GM21390 (cell line): Measurements from ENCODE around the gene ZNF579.
"Not testable (repeated sequence)": the region's sequence is repeated elsewhere in the genome, so short reads cannot be mapped to it uniquely, and the experiment has no call there.

Experiments
- ATAC-seq: cut with Tn5 transposase; IDR thresholded peaks from one replicate; pipeline ENCODE4 v1.9.1; 2021; ENCODE audit not compliant: unreplicated experiment

ZNF579 gene

GRCh38 chr19:55542292-55542855 lies 38.3 kb downstream of the ZNF579 start:
- no peak for ATAC-seq

GRCh38 chr19:55541091-55541490 lies 39.6 kb downstream of the ZNF579 start:
- ATAC-seq = no peak

GRCh38 chr19:55540619-55541018 lies 40.0 kb downstream of the ZNF579 start:
- ATAC-seq = no peak

DNA sequence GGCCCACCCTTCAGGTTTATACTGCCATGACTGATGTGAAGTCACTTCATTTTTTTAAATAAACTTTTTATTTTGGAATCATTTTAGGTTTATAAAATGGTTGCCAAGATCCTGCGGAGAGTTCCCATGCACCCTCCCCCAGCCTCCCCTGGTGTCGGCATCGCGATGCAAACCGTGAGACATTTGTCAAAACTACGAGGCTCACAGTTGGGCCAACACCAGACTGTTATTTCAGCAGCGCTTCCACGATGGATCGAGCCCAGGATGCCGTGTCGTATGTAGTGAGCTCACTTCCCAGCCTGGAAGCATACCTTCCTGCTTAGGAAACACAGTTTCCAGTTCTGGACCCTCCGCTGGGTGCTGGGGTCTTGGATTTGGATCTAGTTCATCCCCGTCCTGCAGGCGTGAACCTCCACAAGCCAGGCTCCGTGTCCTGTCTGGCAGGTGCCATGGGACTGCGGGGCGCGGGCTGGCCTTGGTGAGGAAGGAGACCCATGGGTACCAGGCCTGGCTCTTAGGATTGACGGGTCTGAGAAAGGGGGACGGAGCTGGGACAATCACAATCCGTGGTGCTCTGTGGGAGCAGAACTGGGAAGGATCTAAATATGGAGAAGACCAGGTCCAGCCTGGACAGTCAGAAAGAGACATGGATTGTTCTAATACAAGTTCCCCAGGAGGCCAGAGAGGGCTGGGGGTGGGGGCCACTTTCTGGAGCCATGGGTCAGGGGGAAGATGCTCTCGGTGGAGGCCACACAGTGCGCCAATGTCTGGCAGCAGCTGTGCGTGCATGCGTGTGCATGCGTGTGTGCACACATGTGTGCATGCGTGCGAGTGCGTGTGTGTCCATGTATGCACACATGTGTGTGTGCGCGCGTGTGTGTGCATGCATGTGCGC lies 41.3 kb downstream of the ZNF579 start:
- no peak for ATAC-seq

DNA sequence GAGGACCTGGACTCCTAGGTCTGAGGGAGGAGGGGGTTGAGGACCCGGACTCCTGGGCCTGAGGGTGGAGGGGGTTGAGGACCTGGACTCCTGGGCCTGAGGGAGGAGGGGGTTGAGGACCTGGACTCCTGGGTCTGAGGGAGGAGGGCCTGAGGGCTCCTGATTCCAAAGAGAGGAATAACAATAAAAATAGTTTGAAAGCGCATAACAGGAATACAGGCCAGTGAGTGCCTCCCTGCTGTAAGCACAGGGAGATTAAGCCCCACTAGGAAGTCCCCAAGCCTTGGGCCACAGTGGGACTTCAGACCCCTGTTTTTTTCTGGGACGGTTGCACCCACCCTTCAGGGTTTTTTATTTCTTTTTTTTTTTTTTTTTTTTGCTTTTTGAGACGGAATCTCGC lies 42.5 kb downstream of the ZNF579 start:
- no peak for ATAC-seq

GRCh38 chr19:55537741-55538111 lies 42.9 kb downstream of the ZNF579 start:
- no peak for ATAC-seq

DNA sequence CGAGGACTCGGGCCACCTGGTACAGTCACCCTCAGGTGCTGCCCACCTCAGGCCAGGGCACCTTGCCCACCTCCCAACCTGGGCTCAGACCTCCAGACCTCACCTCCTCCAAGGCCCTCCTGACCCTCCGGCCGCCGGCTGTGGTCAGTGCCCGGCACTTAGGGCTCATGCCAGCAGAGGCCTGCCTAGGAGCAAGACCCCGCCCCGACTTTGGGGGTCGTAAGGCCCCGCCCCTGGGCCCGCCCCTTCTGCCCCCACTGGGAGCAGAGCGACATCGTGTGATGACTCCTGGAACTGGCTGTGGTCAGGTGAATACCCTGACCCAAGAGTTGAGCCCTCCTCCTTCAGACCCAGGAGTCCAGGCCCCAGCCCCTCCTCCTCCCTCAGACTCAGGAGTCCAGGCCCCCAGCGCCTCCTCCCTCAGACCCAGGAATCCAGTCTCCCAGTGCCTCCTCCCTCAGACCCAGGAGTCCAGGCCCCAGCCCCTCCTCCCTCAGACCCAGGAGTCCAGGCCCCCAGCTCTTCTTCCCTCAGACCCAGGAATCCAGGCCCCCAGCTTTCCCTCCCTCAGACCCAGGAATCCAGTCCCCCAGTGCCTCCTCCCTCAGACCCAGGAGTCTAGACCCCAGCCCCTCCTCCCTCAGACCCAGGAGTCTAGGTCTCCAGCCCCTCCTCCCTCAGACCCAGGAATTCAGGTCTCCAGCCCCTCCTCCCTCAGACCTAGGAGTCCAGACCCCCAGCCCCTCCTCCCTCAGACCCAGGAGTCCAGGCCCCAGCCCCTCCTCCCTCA lies 43.5 kb downstream of the ZNF579 start, which contains the start of gene SBK2:
Gene SBK2, minus strand, starts transcription at position 183 of the 790 bp plus-strand sequence. CDS start 839 bp downstream, outside the sequence.
- no peak for ATAC-seq

DNA sequence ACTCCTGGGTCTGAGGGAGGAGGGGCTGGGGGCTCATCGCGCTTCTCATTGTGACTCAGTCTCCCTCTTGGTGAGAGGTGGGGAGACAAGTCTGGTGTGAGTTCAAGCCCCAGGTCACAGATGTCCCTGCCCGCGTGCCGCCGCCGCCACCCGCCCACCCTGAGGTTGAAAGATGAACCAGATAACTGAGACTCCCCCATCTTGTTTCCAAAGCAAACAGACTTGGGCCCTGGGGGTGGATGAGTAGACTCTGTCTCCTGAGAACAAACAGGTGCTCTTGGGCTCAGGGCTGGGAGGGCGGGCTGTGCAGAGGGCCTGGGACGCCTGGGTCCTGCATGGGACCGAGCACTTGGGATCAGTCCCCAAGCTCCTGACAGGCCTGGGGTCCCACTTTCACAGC lies 44.3 kb downstream of the ZNF579 start:
- ATAC-seq = no peak

DNA sequence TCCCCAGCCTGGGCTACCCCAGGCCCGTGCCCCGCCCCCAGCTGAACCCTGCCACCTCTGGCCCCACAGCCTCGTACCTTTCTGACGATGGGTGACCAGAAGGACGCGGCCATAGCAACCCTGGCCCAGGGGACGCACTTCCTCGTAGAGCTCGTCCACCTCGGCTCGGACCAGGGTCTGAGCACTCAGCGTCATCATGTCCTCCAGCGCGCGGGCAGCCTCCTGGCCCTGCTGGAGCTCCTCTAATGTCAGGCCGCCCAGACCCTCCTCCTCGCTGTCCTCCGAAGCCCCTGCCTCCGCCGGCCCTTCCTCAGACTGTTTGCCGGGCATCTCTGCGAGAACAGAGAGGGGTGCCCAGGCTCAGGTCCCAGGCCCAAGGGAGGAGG lies 44.7 kb downstream of the ZNF579 start:
- ATAC-seq = no peak

DNA sequence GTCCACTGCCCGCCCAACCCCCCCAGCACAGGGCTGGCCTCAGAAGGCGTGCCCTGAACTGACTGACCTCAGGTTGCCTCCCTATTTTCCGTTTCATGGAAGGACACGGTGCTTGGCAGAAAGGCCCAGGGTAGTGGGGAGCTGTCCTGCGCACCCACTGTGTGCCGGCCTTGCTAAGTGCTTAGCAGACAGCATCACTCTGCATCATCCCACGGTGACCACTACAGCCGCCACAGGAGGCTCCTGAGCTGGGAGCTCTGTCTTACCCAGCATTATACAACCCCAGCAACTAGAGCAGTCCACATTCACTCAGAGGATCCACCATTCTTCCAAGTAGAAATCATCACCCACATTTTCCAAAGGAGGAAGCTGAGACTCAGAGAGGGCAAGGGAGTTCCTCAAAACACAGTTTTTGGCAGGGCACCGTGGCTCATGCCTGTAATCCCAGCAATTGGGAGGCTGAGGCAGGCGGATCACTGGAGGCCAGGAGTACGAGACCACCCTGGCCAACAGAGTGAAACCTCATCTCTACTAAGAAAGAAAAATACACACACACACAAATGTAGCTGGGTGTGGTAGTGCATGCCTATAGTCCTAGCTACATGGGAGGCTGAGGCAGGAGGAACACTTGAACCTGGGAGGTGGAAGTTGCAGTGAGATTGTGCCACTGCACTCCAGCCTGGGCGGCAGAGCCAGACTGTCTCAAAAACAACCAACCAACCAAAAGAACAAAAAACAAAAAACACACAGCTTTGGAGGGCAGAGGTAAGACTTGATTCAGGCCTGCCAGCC lies 45.3 kb downstream of the ZNF579 start:
- no peak for ATAC-seq

DNA sequence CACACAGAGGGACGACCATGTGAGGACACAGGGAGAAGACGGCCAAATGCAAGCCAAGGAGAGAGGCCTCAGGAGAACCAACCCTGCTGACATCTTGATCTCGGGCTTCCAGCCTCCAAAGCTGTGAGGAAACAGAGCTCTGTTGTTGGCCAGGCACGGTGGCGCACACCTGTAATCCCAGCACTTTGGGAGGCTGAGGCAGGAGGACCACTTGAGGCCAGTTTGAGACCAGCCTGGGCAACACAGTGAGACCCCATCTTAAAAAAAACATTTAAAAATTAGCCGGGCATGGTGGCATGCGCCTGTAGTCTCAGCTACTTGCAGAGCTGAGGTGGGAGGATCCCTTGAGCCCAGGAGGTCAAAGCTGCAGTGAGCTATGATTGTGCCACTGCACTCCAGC lies 46.4 kb downstream of the ZNF579 start:
- ATAC-seq = not testable (repeated sequence)

DNA sequence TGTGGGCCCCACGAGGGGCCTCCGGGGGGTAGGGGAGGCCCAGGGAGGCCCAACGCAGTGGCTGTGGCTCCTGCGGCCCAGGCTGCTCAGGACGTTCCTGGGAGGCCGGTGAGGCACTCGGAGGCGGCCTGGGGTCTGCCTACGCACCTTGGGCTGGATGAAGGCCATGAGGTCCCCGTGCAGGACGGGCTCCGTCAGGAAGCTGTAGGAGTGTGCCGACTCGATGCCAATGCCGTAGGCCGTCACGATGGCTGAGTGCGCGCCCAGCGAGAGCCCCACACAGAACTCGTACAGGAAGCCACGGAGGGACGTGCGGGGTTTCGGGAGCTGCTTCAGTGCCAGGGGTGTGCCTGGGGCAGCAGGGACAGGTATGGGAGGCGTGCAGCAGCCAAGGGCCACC lies 49.7 kb downstream of the ZNF579 start:
- no peak for ATAC-seq

DNA sequence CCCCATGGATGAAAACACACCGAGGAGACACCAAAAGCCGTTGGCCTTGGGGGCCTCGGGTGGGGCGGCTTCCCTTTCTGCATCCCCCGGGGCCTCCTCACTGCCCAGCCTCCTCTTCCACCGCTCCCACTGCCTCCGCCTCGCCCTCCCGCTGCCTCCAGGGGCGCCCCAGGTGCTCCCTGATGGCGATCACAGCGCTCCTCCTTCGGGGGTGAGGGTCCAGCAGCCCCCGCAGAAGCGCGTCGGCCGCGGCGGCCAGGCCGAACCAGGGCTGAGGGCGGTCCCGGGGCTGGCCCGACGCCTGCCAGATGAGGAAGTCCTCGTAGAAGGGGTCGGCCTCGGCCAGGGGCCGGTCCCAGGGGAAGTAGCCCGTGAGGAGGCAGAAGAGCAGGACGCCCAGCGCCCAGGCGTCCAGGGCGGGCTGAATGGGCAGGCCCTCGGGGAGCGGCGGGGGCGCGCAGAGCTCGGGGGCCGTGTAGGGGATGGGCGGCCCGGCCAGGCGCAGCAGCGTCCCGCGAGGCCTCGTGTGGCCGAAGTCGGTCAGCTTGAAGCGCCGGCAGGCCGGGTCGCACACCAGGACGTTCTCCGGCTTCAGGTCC lies 50.9 kb downstream of the ZNF579 start:
- no peak for ATAC-seq

DNA sequence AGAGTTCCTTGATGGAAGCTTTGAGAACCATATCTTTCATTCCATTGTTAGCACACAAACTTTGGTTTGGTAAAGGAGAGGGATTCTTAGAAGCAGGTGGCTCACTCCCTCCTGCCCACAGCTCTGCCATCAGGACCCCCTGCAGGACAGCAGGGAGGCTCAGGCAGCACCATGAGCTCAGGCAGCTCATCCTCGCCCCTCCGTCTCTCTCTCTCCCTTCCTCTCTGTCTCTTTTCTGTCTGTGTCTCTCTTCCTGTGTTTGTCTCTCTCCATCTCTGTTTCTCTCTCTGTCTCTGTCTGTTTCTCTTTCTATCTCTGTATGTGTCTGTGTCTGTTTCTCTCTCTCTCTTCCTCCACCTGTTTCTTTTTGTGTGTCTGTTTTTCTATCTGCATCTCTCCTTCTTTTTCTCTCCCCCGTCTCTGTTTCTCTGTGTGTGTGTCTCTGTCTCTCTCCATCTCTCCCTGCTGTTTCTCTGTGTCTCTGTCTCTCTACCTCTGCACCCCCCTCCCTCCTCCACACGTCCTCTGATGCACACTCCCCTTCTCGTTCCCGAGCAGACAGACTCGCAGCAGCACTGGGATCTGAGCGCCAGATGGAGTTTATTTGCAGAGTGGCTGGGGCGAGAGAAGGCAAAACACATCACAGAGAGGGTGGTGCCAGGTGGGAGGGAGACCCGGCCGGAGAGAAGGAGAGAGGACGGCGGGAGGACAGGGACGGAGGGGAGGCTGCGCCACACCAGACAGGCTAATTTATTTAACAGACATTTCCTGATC lies 52.4 kb downstream of the ZNF579 start:
- ATAC-seq = no peak

- no peak for ATAC-seq
Observed at GRCh38 chr19:55527197-55528029, 53.2 kb downstream of the ZNF579 start.
